K562 (cell line): ENCODE results near the gene HMGB2. TPM values are rescaled to one million over a fixed set of nuclear protein-coding genes. Genes with fewer than 3 reads are reported as not detected.

ENCODE experiments used
- ARNT ChIP-seq, 2 experiments: fragments of 450-650 bp; IDR thresholded peaks; 2 replicates each; pipeline ENCODE4 v1.6.1; 2016; ENCODE audit warnings: mild to moderate bottlenecking in 1 of 2
- EGR1 ChIP-seq: fragments of 450-650 bp; conservative IDR thresholded peaks from 2 replicates; pipeline ENCODE4 v1.6.1; 2017; ENCODE audit warnings: mild to moderate bottlenecking
- FOXJ3 ChIP-seq: sonication (generic); formaldehyde crosslinking; IDR thresholded peaks from 2 replicates; pipeline ENCODE4 v1.4.0; 2020; ENCODE audit warnings: mild to moderate bottlenecking, missing genetic modification reagents
- HDAC1 ChIP-seq, 2 experiments: fragments of 450-650 bp; IDR thresholded peaks; 2 replicates each; pipeline ENCODE4 v1.6.1; 2016 to 2017; ENCODE audit warnings: inconsistent platforms in 1 of 2, mild to moderate bottlenecking in 1 of 2, moderate library complexity in 1 of 2
- HDAC3 ChIP-seq: fragments of 450-650 bp; IDR thresholded peaks from 2 replicates; pipeline ENCODE4 v1.6.1; 2018; ENCODE audit warnings: borderline replicate concordance, mild to moderate bottlenecking, moderate library complexity; ENCODE audit not compliant: partially characterized antibody
- KAT7 ChIP-seq: sonication (generic); formaldehyde crosslinking; IDR thresholded peaks from 2 replicates; pipeline ENCODE4 v1.8.0; 2022; ENCODE audit warnings: missing genetic modification reagents, mild to moderate bottlenecking, borderline replicate concordance
- MAZ ChIP-seq, 2 experiments: fragments of 450-650 bp in 1 of 2; sonication (generic) in 1 of 2; formaldehyde crosslinking; IDR thresholded peaks in 1 of 2; conservative IDR thresholded peaks in 1 of 2; 2 replicates each; pipeline versions ENCODE4 v1.4.0 to v1.5.0; 2020; ENCODE audit warnings: mild to moderate bottlenecking in 1 of 2, missing genetic modification reagents in 1 of 2
- SMARCB1 ChIP-seq: IDR thresholded peaks from 2 replicates; pipeline ENCODE4 v1.6.1; 2011; ENCODE audit warnings: improper control_type of control experiment, low read depth; ENCODE audit not compliant: insufficient read length
- TEAD4 ChIP-seq, 2 experiments: sonication (generic) in 1 of 2; formaldehyde crosslinking in 1 of 2; IDR thresholded peaks; 2 replicates each; pipeline versions ENCODE4 v1.6.1 to v1.8.0; 2012 to 2022; ENCODE audit warnings: borderline replicate concordance in 1 of 2, inconsistent platforms in 1 of 2, low read length in 1 of 2, mild to moderate bottlenecking in 1 of 2, missing genetic modification reagents in 1 of 2
- ZNF239 ChIP-seq: fragments of 250-450 bp; sonication (Bioruptor Pico); IDR thresholded peaks from 2 replicates; pipeline ENCODE4 v1.4.0; 2020; ENCODE audit warnings: mild to moderate bottlenecking
- ZNF274 ChIP-seq: IDR thresholded peaks from 2 replicates; pipeline ENCODE4 v1.6.1; 2011; ENCODE audit warnings: low read depth, mild to moderate bottlenecking, low read length, moderate library complexity, borderline replicate concordance
- ZNF408 ChIP-seq: fragments of 250-450 bp; sonication (Bioruptor Pico); IDR thresholded peaks from 2 replicates; pipeline ENCODE4 v1.4.0; 2020; ENCODE audit warnings: low read depth, mild to moderate bottlenecking, moderate library complexity
- polyA plus RNA-seq, 8 experiments: library from polyadenylated mRNA; depleted of rRNA in 4 of 8; stranded (reverse) in 5 of 8; unstranded in 3 of 8; fragments of >200 nt; fragmentation: Nextera tagmentation in 2 of 8; fragmentation: Illumina TruSeq in 1 of 8; extraction: Ambion mirVana in 2 of 8; extraction: Trizol in 1 of 8; gene quantifications; 2 replicates each; pipeline versions ENCODE4 v1.2.1 to v1.2.3, GENCODE V29; 2011 to 2014; ENCODE audit warnings: inconsistent platforms in 1 of 8, missing spikeins in 1 of 8
- total RNA-seq, 7 experiments: library from RNA; depleted of rRNA in 6 of 7; stranded (reverse); fragments of >200 nt in 6 of 7; fragmentation: Illumina TruSeq in 2 of 7; extraction: Trizol in 2 of 7; gene quantifications; 2 replicates each; pipeline versions ENCODE4 v1.2.1 to v1.2.3, GENCODE V29; 2011 to 2021; ENCODE audit warnings: low replicate concordance in 1 of 7
- TF ChIP-seq, protein P1 (sequence below): sonication (generic); formaldehyde crosslinking; IDR thresholded peaks from 2 replicates; pipeline ENCODE4 v1.8.1; 2023; ENCODE audit warnings: mild to moderate bottlenecking, missing genetic modification reagents
- TF ChIP-seq, protein P2 (sequence below), 2 experiments: IDR thresholded peaks in 1 of 2; conservative IDR thresholded peaks in 1 of 2; 2 replicates each; pipeline ENCODE4 v1.6.1; 2016; ENCODE audit warnings: low read depth in 2 of 2, mild to moderate bottlenecking in 1 of 2, missing compliant biosample characterization in 1 of 2, missing genetic modification characterization in 1 of 2, moderate library complexity in 1 of 2
- TF ChIP-seq, protein P3 (sequence below), 2 experiments: fragments of 450-650 bp; IDR thresholded peaks; 2 replicates each; pipeline ENCODE4 v1.6.1; 2018; ENCODE audit warnings: mild to moderate bottlenecking in 2 of 2, low read depth in 1 of 2; ENCODE audit not compliant: partially characterized antibody in 2 of 2

Gene HMGB2
- total and polyA plus RNA-seq, 9 of the 15 experiments (the other 6 are each of a cell fraction or from before 2014, with no cell fraction given) = 309 to 822 (median 626) TPM

DNA sequence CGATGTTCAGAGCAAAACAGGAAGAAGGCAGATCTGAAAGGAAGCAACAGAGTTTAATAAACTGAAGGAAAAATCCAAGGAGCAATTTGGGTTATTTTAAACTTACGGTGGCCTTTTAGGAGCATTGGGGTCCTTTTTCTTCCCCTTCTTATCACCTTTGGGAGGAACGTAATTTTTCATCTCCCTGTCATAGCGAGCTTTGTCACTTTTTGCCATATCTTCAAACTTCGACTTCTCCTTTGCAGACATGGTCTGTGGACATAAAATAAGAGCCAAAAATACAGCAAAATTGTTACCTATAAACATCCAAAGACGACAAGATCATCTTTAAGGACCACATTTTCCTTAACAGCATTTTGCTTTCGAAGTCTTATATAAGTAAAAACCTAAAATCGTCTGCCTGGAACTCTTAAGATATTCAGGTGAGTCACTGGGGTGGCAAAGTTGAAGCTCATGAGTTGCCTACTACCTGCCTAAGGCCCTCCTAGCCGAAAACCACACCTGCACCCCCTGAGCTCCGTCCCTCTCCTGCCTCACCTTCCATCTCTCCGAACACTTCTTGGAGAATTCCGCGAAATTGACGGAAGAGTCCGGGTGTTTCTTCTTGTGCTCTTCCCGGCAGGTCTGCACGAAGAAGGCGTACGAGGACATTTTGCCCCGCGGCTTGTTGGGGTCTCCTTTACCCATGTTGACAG is 1.0 kb downstream of the HMGB2 start (continued):
- TF ChIP-seq, protein P1, sequence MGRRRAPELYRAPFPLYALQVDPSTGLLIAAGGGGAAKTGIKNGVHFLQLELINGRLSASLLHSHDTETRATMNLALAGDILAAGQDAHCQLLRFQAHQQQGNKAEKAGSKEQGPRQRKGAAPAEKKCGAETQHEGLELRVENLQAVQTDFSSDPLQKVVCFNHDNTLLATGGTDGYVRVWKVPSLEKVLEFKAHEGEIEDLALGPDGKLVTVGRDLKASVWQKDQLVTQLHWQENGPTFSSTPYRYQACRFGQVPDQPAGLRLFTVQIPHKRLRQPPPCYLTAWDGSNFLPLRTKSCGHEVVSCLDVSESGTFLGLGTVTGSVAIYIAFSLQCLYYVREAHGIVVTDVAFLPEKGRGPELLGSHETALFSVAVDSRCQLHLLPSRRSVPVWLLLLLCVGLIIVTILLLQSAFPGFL = no peak
- TF ChIP-seq MAZ (CRISPR knock-in tag; conservative IDR thresholded peaks at IDR 0.05 in 1 of 2, IDR thresholded peaks at IDR 0.05 in 1 of 2) (no peak; a peak in 1 of 4 replicates), TEAD4 (IDR thresholded peaks at IDR 0.05; ENCODE audit: low read length) (peak; percentile 11; the same call in 1 of the 2 replicates), TEAD4 (CRISPR knock-in tag; IDR thresholded peaks at IDR 0.05; ENCODE audit: borderline replicate concordance) (no peak), HDAC1 (IDR thresholded peaks at IDR 0.05) (peak in 1 of 2 experiments; percentile 20; a peak in 1 of 4 replicates), SMARCB1 (no peak), ZNF408 (CRISPR knock-in tag) (no peak), HDAC3 (peak; percentile 4), FOXJ3 (no peak), ARNT (IDR thresholded peaks at IDR 0.05) (no peak), KAT7 (peak; percentile 34; the same call in 1 of the 2 replicates), ZNF239 (CRISPR knock-in tag) (no peak), ZNF274 (no peak), EGR1 (no peak)
- TF ChIP-seq, protein P2, sequence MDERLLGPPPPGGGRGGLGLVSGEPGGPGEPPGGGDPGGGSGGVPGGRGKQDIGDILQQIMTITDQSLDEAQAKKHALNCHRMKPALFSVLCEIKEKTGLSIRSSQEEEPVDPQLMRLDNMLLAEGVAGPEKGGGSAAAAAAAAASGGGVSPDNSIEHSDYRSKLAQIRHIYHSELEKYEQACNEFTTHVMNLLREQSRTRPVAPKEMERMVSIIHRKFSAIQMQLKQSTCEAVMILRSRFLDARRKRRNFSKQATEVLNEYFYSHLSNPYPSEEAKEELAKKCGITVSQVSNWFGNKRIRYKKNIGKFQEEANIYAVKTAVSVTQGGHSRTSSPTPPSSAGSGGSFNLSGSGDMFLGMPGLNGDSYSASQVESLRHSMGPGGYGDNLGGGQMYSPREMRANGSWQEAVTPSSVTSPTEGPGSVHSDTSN (CRISPR knock-in tag; IDR thresholded peaks at IDR 0.05; ENCODE audit: low read depth) = no peak
- TF ChIP-seq, protein P2 (tag; conservative IDR thresholded peaks at IDR 0.05; ENCODE audit: low read depth) = 0 out of 2 replicates have a peak, but pooled peaks have one; percentile 23
- TF ChIP-seq, protein P3, sequence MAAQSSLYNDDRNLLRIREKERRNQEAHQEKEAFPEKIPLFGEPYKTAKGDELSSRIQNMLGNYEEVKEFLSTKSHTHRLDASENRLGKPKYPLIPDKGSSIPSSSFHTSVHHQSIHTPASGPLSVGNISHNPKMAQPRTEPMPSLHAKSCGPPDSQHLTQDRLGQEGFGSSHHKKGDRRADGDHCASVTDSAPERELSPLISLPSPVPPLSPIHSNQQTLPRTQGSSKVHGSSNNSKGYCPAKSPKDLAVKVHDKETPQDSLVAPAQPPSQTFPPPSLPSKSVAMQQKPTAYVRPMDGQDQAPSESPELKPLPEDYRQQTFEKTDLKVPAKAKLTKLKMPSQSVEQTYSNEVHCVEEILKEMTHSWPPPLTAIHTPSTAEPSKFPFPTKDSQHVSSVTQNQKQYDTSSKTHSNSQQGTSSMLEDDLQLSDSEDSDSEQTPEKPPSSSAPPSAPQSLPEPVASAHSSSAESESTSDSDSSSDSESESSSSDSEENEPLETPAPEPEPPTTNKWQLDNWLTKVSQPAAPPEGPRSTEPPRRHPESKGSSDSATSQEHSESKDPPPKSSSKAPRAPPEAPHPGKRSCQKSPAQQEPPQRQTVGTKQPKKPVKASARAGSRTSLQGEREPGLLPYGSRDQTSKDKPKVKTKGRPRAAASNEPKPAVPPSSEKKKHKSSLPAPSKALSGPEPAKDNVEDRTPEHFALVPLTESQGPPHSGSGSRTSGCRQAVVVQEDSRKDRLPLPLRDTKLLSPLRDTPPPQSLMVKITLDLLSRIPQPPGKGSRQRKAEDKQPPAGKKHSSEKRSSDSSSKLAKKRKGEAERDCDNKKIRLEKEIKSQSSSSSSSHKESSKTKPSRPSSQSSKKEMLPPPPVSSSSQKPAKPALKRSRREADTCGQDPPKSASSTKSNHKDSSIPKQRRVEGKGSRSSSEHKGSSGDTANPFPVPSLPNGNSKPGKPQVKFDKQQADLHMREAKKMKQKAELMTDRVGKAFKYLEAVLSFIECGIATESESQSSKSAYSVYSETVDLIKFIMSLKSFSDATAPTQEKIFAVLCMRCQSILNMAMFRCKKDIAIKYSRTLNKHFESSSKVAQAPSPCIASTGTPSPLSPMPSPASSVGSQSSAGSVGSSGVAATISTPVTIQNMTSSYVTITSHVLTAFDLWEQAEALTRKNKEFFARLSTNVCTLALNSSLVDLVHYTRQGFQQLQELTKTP (IDR thresholded peaks at IDR 0.05; ENCODE audit: low read depth in 1 of 2, partially characterized antibody in 2 of 2) = peak in 1 of 2 experiments; percentile 21
